Measurements from ENCODE around the gene ATP6V0E2.

The ATP6V0E2 gene

GRCh38 chr7:149866779-149867447 is 6.9 kb upstream of the ATP6V0E2 start:
- TF ChIP-seq CTCF (IDR thresholded peaks at IDR 0.05; ENCODE audit: extremely low read depth, insufficient read depth, missing control alignments), result no peak
- DNase-seq (ENCODE audit: low spot score), result no peak
- in situ Hi-C loops (cut with MboI; ENCODE audit: low pct_unique_long_range_greater_than_20kb, low sequenced_read_pairs, unreplicated experiment), result no loop called here

- TF ChIP-seq CTCF (IDR thresholded peaks at IDR 0.05; ENCODE audit: extremely low read depth, insufficient read depth, missing control alignments), result no peak
- in situ Hi-C loops (cut with MboI; ENCODE audit: low pct_unique_long_range_greater_than_20kb, low sequenced_read_pairs, unreplicated experiment), result no loop called here
- DNase-seq (ENCODE audit: low spot score), result no peak
Measured at GRCh38 chr7:149867762-149868622, 5.8 kb upstream of the ATP6V0E2 start.

- in situ Hi-C loops (cut with MboI; ENCODE audit: low pct_unique_long_range_greater_than_20kb, low sequenced_read_pairs, unreplicated experiment), result no loop called here
- DNase-seq (ENCODE audit: low spot score), result no peak
- TF ChIP-seq CTCF (IDR thresholded peaks at IDR 0.05; ENCODE audit: extremely low read depth, insufficient read depth, missing control alignments), result no peak
Measured at GRCh38 chr7:149868623-149869290, 5.0 kb upstream of the ATP6V0E2 start.

- no peak for DNase-seq (ENCODE audit: low spot score)
- TF ChIP-seq CTCF (IDR thresholded peaks at IDR 0.05; ENCODE audit: extremely low read depth, insufficient read depth, missing control alignments), result no peak
- in situ Hi-C loops (cut with MboI; ENCODE audit: low pct_unique_long_range_greater_than_20kb, low sequenced_read_pairs, unreplicated experiment), result no loop called here
Measured at GRCh38 chr7:149869291-149869650, 4.5 kb upstream of the ATP6V0E2 start.

GRCh38 chr7:149869867-149870266 is 3.9 kb upstream of the ATP6V0E2 start:
- TF ChIP-seq CTCF (IDR thresholded peaks at IDR 0.05; ENCODE audit: extremely low read depth, insufficient read depth, missing control alignments), result no peak
- peak; percentile 27 for DNase-seq (ENCODE audit: low spot score)
- in situ Hi-C loops (cut with MboI; ENCODE audit: low pct_unique_long_range_greater_than_20kb, low sequenced_read_pairs, unreplicated experiment), result no loop called here

- TF ChIP-seq CTCF (IDR thresholded peaks at IDR 0.05; ENCODE audit: extremely low read depth, insufficient read depth, missing control alignments), result no peak
- no peak for DNase-seq (ENCODE audit: low spot score)
- in situ Hi-C loops (cut with MboI; ENCODE audit: low pct_unique_long_range_greater_than_20kb, low sequenced_read_pairs, unreplicated experiment), result no loop called here
Measured at GRCh38 chr7:149870274-149870673, 3.5 kb upstream of the ATP6V0E2 start.

Measured in GM13977 (cell line).